ENCODE results near the gene LRMDA.

Gene LRMDA

DNA sequence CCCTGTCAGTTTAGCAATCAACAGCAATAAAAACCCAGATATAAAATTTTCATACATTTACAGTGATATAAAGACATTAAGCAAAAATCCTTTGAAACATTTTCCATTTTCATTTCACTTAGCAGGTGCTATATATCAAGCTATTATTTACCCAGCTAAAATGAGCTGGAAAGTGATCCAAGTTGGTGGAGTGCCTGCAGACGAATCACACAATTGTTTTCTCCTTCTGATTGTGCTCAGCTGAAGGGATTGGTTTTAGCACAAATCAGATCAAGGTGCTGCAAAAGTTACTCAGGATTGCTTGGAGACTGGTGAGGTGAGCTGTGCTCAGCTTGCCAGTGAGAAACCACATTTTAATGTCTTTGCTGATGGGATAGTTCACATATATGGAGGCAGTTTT is 138.1 kb downstream of the LRMDA start:
- no peak for DNase-seq (ENCODE audit: low read depth)
- TF ChIP-seq, protein P1, sequence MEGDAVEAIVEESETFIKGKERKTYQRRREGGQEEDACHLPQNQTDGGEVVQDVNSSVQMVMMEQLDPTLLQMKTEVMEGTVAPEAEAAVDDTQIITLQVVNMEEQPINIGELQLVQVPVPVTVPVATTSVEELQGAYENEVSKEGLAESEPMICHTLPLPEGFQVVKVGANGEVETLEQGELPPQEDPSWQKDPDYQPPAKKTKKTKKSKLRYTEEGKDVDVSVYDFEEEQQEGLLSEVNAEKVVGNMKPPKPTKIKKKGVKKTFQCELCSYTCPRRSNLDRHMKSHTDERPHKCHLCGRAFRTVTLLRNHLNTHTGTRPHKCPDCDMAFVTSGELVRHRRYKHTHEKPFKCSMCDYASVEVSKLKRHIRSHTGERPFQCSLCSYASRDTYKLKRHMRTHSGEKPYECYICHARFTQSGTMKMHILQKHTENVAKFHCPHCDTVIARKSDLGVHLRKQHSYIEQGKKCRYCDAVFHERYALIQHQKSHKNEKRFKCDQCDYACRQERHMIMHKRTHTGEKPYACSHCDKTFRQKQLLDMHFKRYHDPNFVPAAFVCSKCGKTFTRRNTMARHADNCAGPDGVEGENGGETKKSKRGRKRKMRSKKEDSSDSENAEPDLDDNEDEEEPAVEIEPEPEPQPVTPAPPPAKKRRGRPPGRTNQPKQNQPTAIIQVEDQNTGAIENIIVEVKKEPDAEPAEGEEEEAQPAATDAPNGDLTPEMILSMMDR (IDR thresholded peaks at IDR 0.05; ENCODE audit: insufficient read depth, low read depth, low read length, missing control alignments), result no peak
- H3K4me3 ChIP-seq (ENCODE audit: low read depth, low read length), result no peak overlapping the region

DNA sequence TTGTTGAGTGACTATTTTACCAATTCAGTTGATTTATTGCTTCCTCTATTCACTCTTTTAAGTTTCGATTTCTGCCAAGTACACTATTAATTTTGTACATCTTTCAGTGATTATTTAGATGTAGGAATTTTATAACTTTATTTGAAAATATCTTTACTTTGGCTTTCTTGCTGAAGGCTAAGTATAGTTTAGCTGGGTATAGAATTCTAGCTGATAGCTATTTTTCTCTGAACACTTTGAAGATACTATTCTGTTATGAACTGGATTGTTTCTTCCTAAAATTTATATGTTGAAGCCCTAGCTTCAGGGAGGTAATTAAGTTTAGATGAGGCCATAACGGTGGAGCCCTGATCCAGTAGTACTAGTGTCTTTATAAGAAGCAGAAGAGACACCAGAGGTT is 141.1 kb downstream of the LRMDA start:
- no peak overlapping the region for H3K4me3 ChIP-seq (ENCODE audit: low read depth, low read length)
- no peak for DNase-seq (ENCODE audit: low read depth)
- TF ChIP-seq, protein P1 (IDR thresholded peaks at IDR 0.05; ENCODE audit: insufficient read depth, low read depth, low read length, missing control alignments), result no peak

DNA sequence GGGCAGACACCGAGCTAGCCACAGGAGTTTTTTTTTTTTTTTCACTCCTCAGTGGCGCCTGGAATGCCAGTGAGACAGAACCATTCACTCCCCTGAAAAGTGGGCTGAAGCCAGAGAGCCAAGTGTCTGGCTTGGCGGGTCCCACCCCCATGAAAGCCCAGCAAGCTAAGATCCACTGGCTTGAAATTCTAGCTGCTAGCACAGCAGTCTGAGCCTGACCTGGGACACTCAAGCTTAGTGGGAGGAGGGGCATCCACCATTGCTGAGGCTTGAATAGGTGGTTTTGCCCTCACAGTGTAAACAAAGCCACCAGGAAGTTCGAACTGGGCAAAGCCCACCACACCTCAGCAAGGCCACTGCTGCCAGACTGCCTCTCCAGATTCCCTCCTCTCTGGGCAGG is 144.5 kb downstream of the LRMDA start:
- TF ChIP-seq, protein P1 (IDR thresholded peaks at IDR 0.05; ENCODE audit: insufficient read depth, low read depth, low read length, missing control alignments), result no peak
- no peak overlapping the region for H3K4me3 ChIP-seq (ENCODE audit: low read depth, low read length)
- no peak for DNase-seq (ENCODE audit: low read depth)

DNA sequence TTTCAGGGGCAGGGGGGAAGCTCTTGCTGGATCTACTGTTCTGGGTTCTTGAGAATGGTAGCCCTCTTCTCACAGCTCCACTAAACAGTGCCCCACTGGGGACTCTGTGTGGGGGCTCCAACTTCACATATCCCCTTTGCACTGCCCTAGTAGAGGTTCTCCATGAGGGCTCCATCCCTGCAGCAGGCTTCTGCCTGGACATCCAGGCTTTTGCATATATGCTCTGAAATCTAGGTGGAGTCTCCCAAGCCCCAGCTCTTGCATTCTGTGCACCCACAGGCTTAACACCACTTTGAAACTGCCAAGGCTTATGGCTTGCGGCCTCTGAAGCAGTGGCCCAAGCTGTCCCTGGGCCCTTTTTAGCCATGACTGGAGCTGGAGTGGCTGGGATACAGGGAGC is 150.7 kb downstream of the LRMDA start:
- TF ChIP-seq, protein P1 (IDR thresholded peaks at IDR 0.05; ENCODE audit: insufficient read depth, low read depth, low read length, missing control alignments), result no peak
- no peak overlapping the region for H3K4me3 ChIP-seq (ENCODE audit: low read depth, low read length)
- no peak for DNase-seq (ENCODE audit: low read depth)

DNA sequence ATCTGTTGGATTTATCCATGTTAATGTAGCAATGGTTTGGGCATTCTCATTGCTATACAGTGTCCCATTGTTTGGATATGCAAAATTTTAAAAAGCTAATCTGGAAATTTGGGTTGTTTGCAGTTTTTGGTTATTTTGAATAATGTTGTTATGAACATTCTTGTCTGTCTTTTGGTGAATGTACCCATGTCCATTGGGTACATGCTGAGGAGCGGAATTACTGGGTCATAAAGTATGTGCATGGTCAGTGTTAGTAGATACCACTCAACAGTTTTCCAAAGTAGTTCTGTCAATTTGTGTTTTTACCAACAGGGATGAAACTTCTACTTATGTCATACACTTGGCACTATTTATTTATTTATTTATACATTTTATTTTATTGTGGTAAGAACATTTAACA is 153.9 kb downstream of the LRMDA start:
- DNase-seq (ENCODE audit: low read depth), result no peak
- TF ChIP-seq, protein P1 (IDR thresholded peaks at IDR 0.05; ENCODE audit: insufficient read depth, low read depth, low read length, missing control alignments), result no peak
- no peak overlapping the region for H3K4me3 ChIP-seq (ENCODE audit: low read depth, low read length)

DNA sequence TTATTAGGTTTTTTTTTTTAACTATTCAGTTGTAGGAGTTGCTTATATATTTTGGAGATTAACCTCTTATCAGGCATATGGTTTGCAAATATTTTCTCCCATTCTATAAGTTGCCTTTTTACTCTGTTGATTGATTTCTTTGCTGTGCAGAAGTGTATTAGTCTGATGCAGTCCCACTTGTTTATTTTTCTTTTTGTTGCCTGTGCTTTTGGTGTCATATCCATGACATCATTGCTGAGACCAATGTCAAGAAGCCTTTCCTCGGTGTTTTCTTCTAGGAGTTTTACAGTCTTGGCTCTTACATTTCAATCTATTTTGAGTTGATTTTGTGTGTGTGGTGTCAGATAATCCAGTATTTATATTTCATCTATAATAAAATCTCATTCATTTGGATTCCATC is 155.4 kb downstream of the LRMDA start:
- DNase-seq (ENCODE audit: low read depth), result no peak
- TF ChIP-seq, protein P1 (IDR thresholded peaks at IDR 0.05; ENCODE audit: insufficient read depth, low read depth, low read length, missing control alignments), result no peak
- H3K4me3 ChIP-seq (ENCODE audit: low read depth, low read length), result no peak overlapping the region

DNA sequence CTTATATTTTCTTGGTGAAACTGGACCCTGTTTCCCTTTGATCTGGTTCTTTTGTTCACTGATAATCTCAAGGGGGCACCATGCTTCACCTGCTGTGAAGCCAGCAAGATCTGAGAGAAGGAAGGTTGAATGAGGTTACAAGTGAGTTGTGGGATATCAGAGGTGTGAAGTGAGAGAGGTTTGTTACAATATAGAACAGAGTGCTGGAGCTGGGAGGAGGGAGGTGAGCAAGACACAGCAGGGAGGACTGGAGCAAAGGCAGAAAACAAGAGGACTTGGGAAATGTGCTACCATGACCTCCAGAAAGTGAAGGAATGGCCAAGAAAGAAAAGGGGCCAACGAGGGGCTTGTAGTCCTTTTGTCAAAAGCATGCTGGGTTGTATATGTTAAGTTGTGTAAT is 156.6 kb downstream of the LRMDA start:
- no peak for DNase-seq (ENCODE audit: low read depth)
- TF ChIP-seq, protein P1 (IDR thresholded peaks at IDR 0.05; ENCODE audit: insufficient read depth, low read depth, low read length, missing control alignments), result no peak
- no peak overlapping the region for H3K4me3 ChIP-seq (ENCODE audit: low read depth, low read length)
